ENCODE measurements around the gene SUOX. TPM values are rescaled to one million over a fixed set of nuclear protein-coding genes. Genes with fewer than 3 reads are reported as not detected.

SUOX gene
- total RNA-seq, 1 experiment from 2014 or later, result 23.2 TPM

DNA sequence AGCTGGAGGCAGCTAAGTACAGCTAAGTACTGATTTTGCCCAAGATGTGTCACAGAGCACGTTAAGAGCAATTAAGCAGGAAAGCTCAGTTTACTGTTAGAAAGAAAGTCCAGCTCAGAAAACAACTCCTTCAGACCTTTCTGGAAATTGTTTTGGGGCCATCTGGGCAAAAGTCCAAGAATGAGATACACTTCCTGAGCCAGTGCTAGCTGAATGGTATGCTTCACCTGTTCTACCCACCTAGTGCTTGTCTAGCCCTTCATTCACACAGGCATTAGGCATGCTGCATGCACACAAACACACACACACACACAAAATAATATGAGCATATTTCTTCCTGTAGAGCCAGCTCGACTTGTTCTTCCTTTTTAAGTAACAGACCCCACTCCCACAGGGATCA lies 17.1 kb downstream of the SUOX start:
- ChIA-PET POLR2A (interaction anchor here (0.7 kb wide), 1 partner anchor 256 kb away, joined by 3 read pairs; no protein-coding TSS in a partner anchor), CTCF (interaction anchor here (1.0 to 1.3 kb wide), 5 partner anchors 15 to 193 kb away, joined by 3 to 5 read pairs (median 3); partner anchors contain the start of genes RAB5B and SUOX)
- DNase-seq (ENCODE audit: low spot score) (no peak), ATAC-seq (no peak)
- Mint-ChIP-seq H3K9me3 (no peaks in the 10 kb centered on the region), H3K36me3 (0 out of 2 replicates have a peak, but pooled peaks cover 5% of the 10 kb centered on the region), H3K4me1 (0 out of 2 replicates have a peak, but pooled peaks cover under 1% of the 10 kb centered on the region), H3K27me3 (ENCODE audit: low read depth) (no peaks in the 10 kb centered on the region), H3K27ac (peak overlapping the region; percentile 66; the same call in 1 of the 2 replicates), H3K4me3 (no peak overlapping the region)
- TF ChIP-seq ZNF138 (CRISPR knock-in tag; conservative IDR thresholded peaks at IDR 0.05), result no peak
- no peak for TF ChIP-seq ZNF121 (CRISPR knock-in tag; IDR thresholded peaks at IDR 0.05)
- TF ChIP-seq, protein P1, sequence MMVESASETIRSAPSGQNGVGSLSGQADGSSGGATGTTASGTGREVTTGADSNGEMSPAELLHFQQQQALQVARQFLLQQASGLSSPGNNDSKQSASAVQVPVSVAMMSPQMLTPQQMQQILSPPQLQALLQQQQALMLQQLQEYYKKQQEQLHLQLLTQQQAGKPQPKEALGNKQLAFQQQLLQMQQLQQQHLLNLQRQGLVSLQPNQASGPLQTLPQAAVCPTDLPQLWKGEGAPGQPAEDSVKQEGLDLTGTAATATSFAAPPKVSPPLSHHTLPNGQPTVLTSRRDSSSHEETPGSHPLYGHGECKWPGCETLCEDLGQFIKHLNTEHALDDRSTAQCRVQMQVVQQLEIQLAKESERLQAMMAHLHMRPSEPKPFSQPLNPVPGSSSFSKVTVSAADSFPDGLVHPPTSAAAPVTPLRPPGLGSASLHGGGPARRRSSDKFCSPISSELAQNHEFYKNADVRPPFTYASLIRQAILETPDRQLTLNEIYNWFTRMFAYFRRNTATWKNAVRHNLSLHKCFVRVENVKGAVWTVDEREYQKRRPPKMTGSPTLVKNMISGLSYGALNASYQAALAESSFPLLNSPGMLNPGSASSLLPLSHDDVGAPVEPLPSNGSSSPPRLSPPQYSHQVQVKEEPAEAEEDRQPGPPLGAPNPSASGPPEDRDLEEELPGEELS (CRISPR knock-in tag; IDR thresholded peaks at IDR 0.05), result no peak
- no peak for TF ChIP-seq ZBTB21 (CRISPR knock-in tag; IDR thresholded peaks at IDR 0.05; ENCODE audit: borderline replicate concordance)
- TF ChIP-seq, protein P2, sequence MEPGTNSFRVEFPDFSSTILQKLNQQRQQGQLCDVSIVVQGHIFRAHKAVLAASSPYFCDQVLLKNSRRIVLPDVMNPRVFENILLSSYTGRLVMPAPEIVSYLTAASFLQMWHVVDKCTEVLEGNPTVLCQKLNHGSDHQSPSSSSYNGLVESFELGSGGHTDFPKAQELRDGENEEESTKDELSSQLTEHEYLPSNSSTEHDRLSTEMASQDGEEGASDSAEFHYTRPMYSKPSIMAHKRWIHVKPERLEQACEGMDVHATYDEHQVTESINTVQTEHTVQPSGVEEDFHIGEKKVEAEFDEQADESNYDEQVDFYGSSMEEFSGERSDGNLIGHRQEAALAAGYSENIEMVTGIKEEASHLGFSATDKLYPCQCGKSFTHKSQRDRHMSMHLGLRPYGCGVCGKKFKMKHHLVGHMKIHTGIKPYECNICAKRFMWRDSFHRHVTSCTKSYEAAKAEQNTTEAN (CRISPR knock-in tag; IDR thresholded peaks at IDR 0.05), result no peak
- TF ChIP-seq, protein P3, sequence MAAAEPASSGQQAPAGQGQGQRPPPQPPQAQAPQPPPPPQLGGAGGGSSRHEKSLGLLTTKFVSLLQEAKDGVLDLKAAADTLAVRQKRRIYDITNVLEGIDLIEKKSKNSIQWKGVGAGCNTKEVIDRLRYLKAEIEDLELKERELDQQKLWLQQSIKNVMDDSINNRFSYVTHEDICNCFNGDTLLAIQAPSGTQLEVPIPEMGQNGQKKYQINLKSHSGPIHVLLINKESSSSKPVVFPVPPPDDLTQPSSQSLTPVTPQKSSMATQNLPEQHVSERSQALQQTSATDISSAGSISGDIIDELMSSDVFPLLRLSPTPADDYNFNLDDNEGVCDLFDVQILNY (CRISPR knock-in tag; IDR thresholded peaks at IDR 0.05), result no peak
- no peak for TF ChIP-seq FOXP1 (CRISPR knock-in tag; IDR thresholded peaks at IDR 0.05; ENCODE audit: borderline replicate concordance)

DNA sequence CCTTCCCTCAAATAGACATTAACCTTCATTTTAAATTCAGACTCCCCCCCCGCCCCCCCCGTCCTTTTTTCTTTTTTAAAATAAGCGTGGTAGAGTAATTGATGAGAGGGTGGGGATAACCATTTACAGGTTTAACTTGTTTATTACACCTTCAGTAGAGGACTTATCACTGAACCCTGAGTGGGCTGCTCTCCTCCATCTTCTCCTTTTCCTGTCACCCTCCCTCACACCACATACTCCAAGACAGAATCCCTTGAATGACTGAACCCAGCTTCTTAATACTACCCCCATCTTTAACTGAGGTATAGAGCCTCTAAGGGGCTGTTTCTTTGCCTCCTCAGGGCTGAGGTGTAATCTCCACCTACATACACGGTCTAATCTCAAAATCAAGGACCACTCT lies 20.1 kb downstream of the SUOX start:
- 0 out of 2 replicates have a peak, but pooled peaks cover 5% of the 10 kb centered on the region for H3K36me3 Mint-ChIP-seq
- CTCF ChIA-PET, result no interaction called here
- ATAC-seq (no peak), DNase-seq (ENCODE audit: low spot score) (no peak)
- H3K27me3 Mint-ChIP-seq (ENCODE audit: low read depth), result no peaks in the 10 kb centered on the region
- peaks cover 24% of the 10 kb centered on the region for H3K4me1 Mint-ChIP-seq
- no peaks in the 10 kb centered on the region for H3K9me3 Mint-ChIP-seq
- POLR2A ChIA-PET, result no interaction called here
- H3K4me3 Mint-ChIP-seq, result no peak overlapping the region
- no peak overlapping the region; the same call in 1 of the 2 replicates for H3K27ac Mint-ChIP-seq
- TF ChIP-seq PRRX2 (CRISPR knock-in tag; IDR thresholded peaks at IDR 0.05), result no peak
- TF ChIP-seq SMAD3 (CRISPR knock-in tag; IDR thresholded peaks at IDR 0.05; ENCODE audit: borderline replicate concordance), result no peak
- no peak for TF ChIP-seq ZNF232 (CRISPR knock-in tag; IDR thresholded peaks at IDR 0.05)
- no peak for TF ChIP-seq ZNF219 (CRISPR knock-in tag; IDR thresholded peaks at IDR 0.05; ENCODE audit: borderline replicate concordance)
- no peak for TF ChIP-seq JAZF1 (CRISPR knock-in tag; IDR thresholded peaks at IDR 0.05)
- no peak for TF ChIP-seq HMGA2 (CRISPR knock-in tag; IDR thresholded peaks at IDR 0.05)
- TF ChIP-seq, protein P3 (CRISPR knock-in tag; IDR thresholded peaks at IDR 0.05), result no peak
- TF ChIP-seq, protein P4, sequence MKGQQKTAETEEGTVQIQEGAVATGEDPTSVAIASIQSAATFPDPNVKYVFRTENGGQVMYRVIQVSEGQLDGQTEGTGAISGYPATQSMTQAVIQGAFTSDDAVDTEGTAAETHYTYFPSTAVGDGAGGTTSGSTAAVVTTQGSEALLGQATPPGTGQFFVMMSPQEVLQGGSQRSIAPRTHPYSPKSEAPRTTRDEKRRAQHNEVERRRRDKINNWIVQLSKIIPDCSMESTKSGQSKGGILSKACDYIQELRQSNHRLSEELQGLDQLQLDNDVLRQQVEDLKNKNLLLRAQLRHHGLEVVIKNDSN (CRISPR knock-in tag; IDR thresholded peaks at IDR 0.05), result no peak
- TF ChIP-seq, protein P5, sequence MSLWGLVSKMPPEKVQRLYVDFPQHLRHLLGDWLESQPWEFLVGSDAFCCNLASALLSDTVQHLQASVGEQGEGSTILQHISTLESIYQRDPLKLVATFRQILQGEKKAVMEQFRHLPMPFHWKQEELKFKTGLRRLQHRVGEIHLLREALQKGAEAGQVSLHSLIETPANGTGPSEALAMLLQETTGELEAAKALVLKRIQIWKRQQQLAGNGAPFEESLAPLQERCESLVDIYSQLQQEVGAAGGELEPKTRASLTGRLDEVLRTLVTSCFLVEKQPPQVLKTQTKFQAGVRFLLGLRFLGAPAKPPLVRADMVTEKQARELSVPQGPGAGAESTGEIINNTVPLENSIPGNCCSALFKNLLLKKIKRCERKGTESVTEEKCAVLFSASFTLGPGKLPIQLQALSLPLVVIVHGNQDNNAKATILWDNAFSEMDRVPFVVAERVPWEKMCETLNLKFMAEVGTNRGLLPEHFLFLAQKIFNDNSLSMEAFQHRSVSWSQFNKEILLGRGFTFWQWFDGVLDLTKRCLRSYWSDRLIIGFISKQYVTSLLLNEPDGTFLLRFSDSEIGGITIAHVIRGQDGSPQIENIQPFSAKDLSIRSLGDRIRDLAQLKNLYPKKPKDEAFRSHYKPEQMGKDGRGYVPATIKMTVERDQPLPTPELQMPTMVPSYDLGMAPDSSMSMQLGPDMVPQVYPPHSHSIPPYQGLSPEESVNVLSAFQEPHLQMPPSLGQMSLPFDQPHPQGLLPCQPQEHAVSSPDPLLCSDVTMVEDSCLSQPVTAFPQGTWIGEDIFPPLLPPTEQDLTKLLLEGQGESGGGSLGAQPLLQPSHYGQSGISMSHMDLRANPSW (CRISPR knock-in tag; conservative IDR thresholded peaks at IDR 0.05; ENCODE audit: low read depth), result no peak
- TF ChIP-seq NFYB (CRISPR knock-in tag; conservative IDR thresholded peaks at IDR 0.05; ENCODE audit: low read depth), result no peak
